HepG2 (cell line): ENCODE results near the gene TENT4B. TPM values are rescaled to one million over a fixed set of nuclear protein-coding genes. Genes with fewer than 3 reads are reported as not detected.

ENCODE experiments used
- ATAC-seq: fragments of 200-7000 bp; cut with Tn5 transposase; 3 replicates; pipeline ENCODE4 v1.9.1; 2020; ENCODE audit warnings: mild to moderate bottlenecking, moderate library complexity
- BruUV-seq: library from RNA; stranded (reverse); fragments of 400-500 nt; replicated peaks from 2 replicates; lab custom pipeline; 2021; lab: Mats Ljungman, UMichigan
- CTCF ChIA-PET: fragments of 300-600 bp; formaldehyde crosslinking; extraction: SDS; loops from one replicate; lab custom pipeline; 2021; ENCODE audit warnings: low total read pairs, inconsistent platforms, low intra/inter-chr PET ratio; lab: Yijun Ruan, JAX
- POLR2A ChIA-PET: fragments of 350-600 bp; sonication (Branson Sonifier 250); formaldehyde crosslinking; loops from one replicate; lab custom pipeline; 2020; ENCODE audit warnings: antibody characterized with exemption, inconsistent platforms; lab: Yijun Ruan, JAX
- DNase-seq: peaks from one replicate; pipeline ENCODE4 v3.0.0-alpha.2; 2015; ENCODE audit warnings: low spot score
- FAIRE-seq: peaks from 3 replicates; lab custom pipeline; 2011; peaks lifted over from hg19 to GRCh38; lab: Jason Lieb, UNC
- H2AFZ ChIP-seq: one replicate; pipeline ENCODE4 v1.6.1; 2011; ENCODE audit warnings: low read length, inconsistent platforms
- H3K27ac ChIP-seq: fragments of 300-600 bp; 3 replicates; pipeline ENCODE4 v1.8.0; 2011; ENCODE audit warnings: mixed run types, mild to moderate bottlenecking, mixed read lengths, low read length, inconsistent platforms; ENCODE audit not compliant: insufficient read depth; ENCODE audit errors: extremely low read length
- H3K27me3 ChIP-seq, 2 experiments: fragments of 200-600 bp in 1 of 2; 2 replicates in 1 of 2; 3 replicates in 1 of 2; pipeline versions ENCODE4 v1.6.0 to v1.8.0; 2011; ENCODE audit warnings: low read length in 2 of 2, mild to moderate bottlenecking in 2 of 2, moderate library complexity in 2 of 2, inconsistent platforms in 1 of 2; ENCODE audit not compliant: insufficient read depth in 2 of 2, control insufficient read depth in 1 of 2
- H3K36me3 ChIP-seq, 2 experiments: fragments of 200-600 bp in 1 of 2; replicated peaks in 1 of 2; 2 replicates in 1 of 2; 3 replicates in 1 of 2; pipeline versions ENCODE4 v1.5.1 to v1.8.0; 2011; ENCODE audit warnings: low read length in 2 of 2, inconsistent platforms in 1 of 2; ENCODE audit not compliant: insufficient read depth in 2 of 2, control insufficient read depth in 1 of 2
- H3K4me1 ChIP-seq: 2 replicates; pipeline ENCODE4 v1.5.1; 2012; ENCODE audit warnings: low read length, inconsistent platforms; ENCODE audit not compliant: insufficient read depth
- H3K4me2 ChIP-seq: 2 replicates; pipeline ENCODE4 v1.6.0; 2011; ENCODE audit warnings: low read depth, low read length, inconsistent platforms
- H3K4me3 ChIP-seq, 3 experiments: fragments of 200-600 bp in 1 of 3; sonication (generic), shearing (Covaris generic) in 1 of 3; replicated peaks in 1 of 3; 2 replicates each; pipeline ENCODE4 v1.5.1; 2011 to 2016; ENCODE audit warnings: low read length in 3 of 3, inconsistent platforms in 2 of 3, low read depth in 2 of 3, mild to moderate bottlenecking in 2 of 3, control low read depth in 1 of 3, mixed read lengths in 1 of 3; ENCODE audit not compliant: insufficient read depth in 1 of 3
- H3K79me2 ChIP-seq: one replicate; pipeline ENCODE4 v1.6.1; 2011; ENCODE audit warnings: low read length, inconsistent platforms; ENCODE audit not compliant: insufficient read depth
- H3K9ac ChIP-seq: 2 replicates; pipeline ENCODE4 v1.6.0; 2011; ENCODE audit warnings: mild to moderate bottlenecking, low read depth, low read length, inconsistent platforms; ENCODE audit not compliant: insufficient read depth
- H3K9me3 ChIP-seq: 2 replicates; pipeline ENCODE4 v1.5.1; 2012; ENCODE audit warnings: mild to moderate bottlenecking, low read length
- H4K20me1 ChIP-seq: 2 replicates; pipeline ENCODE4 v1.6.0; 2011; ENCODE audit warnings: inconsistent platforms, mild to moderate bottlenecking, low read length, moderate library complexity; ENCODE audit not compliant: insufficient read depth
- BRD4 ChIP-seq: sonication (generic); formaldehyde crosslinking; IDR thresholded peaks from 2 replicates; pipeline ENCODE4 v1.4.0; 2020; ENCODE audit warnings: missing genetic modification reagents
- FOXC1 ChIP-seq: sonication (generic); formaldehyde crosslinking; IDR thresholded peaks from 2 replicates; pipeline ENCODE4 v1.8.0; 2022; ENCODE audit warnings: mild to moderate bottlenecking, missing genetic modification reagents, borderline replicate concordance
- KDM4B ChIP-seq: sonication (generic); formaldehyde crosslinking; IDR thresholded peaks from 2 replicates; pipeline ENCODE4 v1.4.0; 2020; ENCODE audit warnings: missing genetic modification reagents
- MNT ChIP-seq: fragments of 450-650 bp; IDR thresholded peaks from 2 replicates; pipeline ENCODE4 v1.6.1; 2016
- REL ChIP-seq: sonication (generic); formaldehyde crosslinking; conservative IDR thresholded peaks from 2 replicates; pipeline ENCODE4 v1.8.0; 2022; ENCODE audit warnings: mild to moderate bottlenecking, missing genetic modification reagents, moderate library complexity
- SKI ChIP-seq: fragments of 450-650 bp; IDR thresholded peaks from one replicate; pipeline ENCODE4 v1.6.1; 2018; ENCODE audit warnings: mild to moderate bottlenecking; ENCODE audit not compliant: partially characterized antibody
- TCF7 ChIP-seq: sonication (generic); IDR thresholded peaks from 2 replicates; pipeline ENCODE4 v1.6.1; 2016; ENCODE audit warnings: antibody characterized with exemption, low read depth
- ZBTB3 ChIP-seq: sonication (generic); formaldehyde crosslinking; IDR thresholded peaks from 2 replicates; pipeline ENCODE4 v1.4.0; 2020; ENCODE audit warnings: low read depth, mild to moderate bottlenecking, moderate library complexity, missing genetic modification reagents, borderline replicate concordance
- ZNF335 ChIP-seq: sonication (generic); formaldehyde crosslinking; IDR thresholded peaks from 2 replicates; pipeline ENCODE4 v1.4.0; 2020; ENCODE audit warnings: missing genetic modification reagents
- ZNF556 ChIP-seq: sonication (generic); formaldehyde crosslinking; IDR thresholded peaks from 2 replicates; pipeline ENCODE4 v1.4.0; 2020; ENCODE audit warnings: mild to moderate bottlenecking, missing genetic modification reagents, borderline replicate concordance
- WGBS: methylation state at CpG from one replicate; pipeline ENCODE4 v1.1.6; 2017; ENCODE audit warnings: low lambda C conversion rate; 5-methylcytosine and 5-hydroxymethylcytosine counted together
- in situ Hi-C: cut with HindIII; loops from 2 replicates; pipeline ENCODE4 v1.10.0; 2017; ENCODE audit warnings: low pct_unique_long_range_greater_than_20kb; ENCODE audit not compliant: extremely low pct_ligation_motif_present
- intact Hi-C: fragments of 100-400 bp; cut with micrococcal nuclease; formaldehyde crosslinking; loops from one replicate; pipeline ENCODE4 v1.10.0; 2022; ENCODE audit not compliant: unreplicated experiment
- polyA plus RNA-seq, 8 experiments: library from polyadenylated mRNA; depleted of rRNA in 3 of 8; stranded (reverse) in 7 of 8; unstranded in 1 of 8; fragments of >200 nt; fragmentation: Illumina TruSeq in 4 of 8; extraction: Trizol in 4 of 8; gene quantifications; 2 replicates each; pipeline versions ENCODE4 v1.2.1 to v1.2.3, GENCODE V29; 2011 to 2016; ENCODE audit warnings: low read depth in 4 of 8, missing spikeins in 1 of 8, mixed read lengths in 1 of 8; ENCODE audit not compliant: insufficient read depth in 1 of 8
- total RNA-seq, 5 experiments: library from RNA; depleted of rRNA; stranded (reverse); fragments of >200 nt; fragmentation: Illumina TruSeq; extraction: Trizol; gene quantifications; 2 replicates each; pipeline ENCODE4 v1.2.3, GENCODE V29; 2016; ENCODE audit warnings: low read depth in 1 of 5
- TF ChIP-seq, protein P1 (sequence below): sonication (generic); formaldehyde crosslinking; IDR thresholded peaks from 2 replicates; pipeline ENCODE4 v1.4.0; 2020; ENCODE audit warnings: missing genetic modification reagents
- TF ChIP-seq, protein P2 (sequence below): sonication (generic); formaldehyde crosslinking; IDR thresholded peaks from 2 replicates; pipeline ENCODE4 v1.5.0; 2020; ENCODE audit warnings: mild to moderate bottlenecking, missing genetic modification reagents, borderline replicate concordance

Gene TENT4B
- total and polyA plus RNA-seq, 2 of the 13 experiments (the other 11 are each of a cell fraction or from before 2014, with no cell fraction given), result 15.0 to 32.8 TPM

- FAIRE-seq (no peak), ATAC-seq (no peak), DNase-seq (no peak)
- H3K4me3 ChIP-seq, result no peak overlapping the region
- H2AFZ ChIP-seq, result no peak overlapping the region
- intact Hi-C loops (no loop called here), in situ Hi-C loops (no loop called here)
- no peak overlapping the region for H3K4me2 ChIP-seq
- no peaks in the 10 kb centered on the region for H3K9me3 ChIP-seq
- no peak overlapping the region for H3K27ac ChIP-seq
- no peaks in the 10 kb centered on the region for H3K27me3 ChIP-seq
- H3K4me1 ChIP-seq, result no peaks in the 10 kb centered on the region
- BruUV-seq, result no TSS peak
- H3K36me3 ChIP-seq, result peaks cover 28 to 61% of the 10 kb centered on the region in 2 experiments
- TF ChIP-seq FOXC1 (CRISPR knock-in tag) (no peak), BRD4 (no peak), ZBTB3 (CRISPR knock-in tag) (no peak), MNT (no peak), TCF7 (no peak), KDM4B (CRISPR knock-in tag) (no peak), ZNF556 (no peak), SKI (no peak), REL (CRISPR knock-in tag) (no peak), ZNF335 (CRISPR knock-in tag) (no peak)
- TF ChIP-seq, protein P1, sequence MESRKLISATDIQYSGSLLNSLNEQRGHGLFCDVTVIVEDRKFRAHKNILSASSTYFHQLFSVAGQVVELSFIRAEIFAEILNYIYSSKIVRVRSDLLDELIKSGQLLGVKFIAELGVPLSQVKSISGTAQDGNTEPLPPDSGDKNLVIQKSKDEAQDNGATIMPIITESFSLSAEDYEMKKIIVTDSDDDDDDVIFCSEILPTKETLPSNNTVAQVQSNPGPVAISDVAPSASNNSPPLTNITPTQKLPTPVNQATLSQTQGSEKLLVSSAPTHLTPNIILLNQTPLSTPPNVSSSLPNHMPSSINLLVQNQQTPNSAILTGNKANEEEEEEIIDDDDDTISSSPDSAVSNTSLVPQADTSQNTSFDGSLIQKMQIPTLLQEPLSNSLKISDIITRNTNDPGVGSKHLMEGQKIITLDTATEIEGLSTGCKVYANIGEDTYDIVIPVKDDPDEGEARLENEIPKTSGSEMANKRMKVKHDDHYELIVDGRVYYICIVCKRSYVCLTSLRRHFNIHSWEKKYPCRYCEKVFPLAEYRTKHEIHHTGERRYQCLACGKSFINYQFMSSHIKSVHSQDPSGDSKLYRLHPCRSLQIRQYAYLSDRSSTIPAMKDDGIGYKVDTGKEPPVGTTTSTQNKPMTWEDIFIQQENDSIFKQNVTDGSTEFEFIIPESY (CRISPR knock-in tag), result no peak
- TF ChIP-seq, protein P2, sequence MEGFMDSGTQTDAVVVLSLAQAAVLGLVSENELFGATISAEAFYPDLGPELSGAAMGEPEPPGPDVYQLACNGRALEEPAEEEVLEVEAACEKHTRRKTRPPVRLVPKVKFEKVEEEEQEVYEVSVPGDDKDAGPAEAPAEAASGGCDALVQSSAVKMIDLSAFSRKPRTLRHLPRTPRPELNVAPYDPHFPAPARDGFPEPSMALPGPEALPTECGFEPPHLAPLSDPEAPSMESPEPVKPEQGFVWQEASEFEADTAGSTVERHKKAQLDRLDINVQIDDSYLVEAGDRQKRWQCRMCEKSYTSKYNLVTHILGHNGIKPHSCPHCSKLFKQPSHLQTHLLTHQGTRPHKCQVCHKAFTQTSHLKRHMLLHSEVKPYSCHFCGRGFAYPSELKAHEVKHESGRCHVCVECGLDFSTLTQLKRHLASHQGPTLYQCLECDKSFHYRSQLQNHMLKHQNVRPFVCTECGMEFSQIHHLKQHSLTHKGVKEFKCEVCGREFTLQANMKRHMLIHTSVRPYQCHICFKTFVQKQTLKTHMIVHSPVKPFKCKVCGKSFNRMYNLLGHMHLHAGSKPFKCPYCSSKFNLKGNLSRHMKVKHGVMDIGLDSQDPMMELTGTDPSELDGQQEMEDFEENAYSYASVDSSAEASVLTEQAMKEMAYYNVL, result no peak
- 84% methylated on average over 8 of the region's 8 CpGs for WGBS
- ChIA-PET CTCF (no interaction called here), POLR2A (no interaction called here)
- H3K9ac ChIP-seq, result no peak overlapping the region
- no peaks in the 10 kb centered on the region for H3K79me2 ChIP-seq
- H4K20me1 ChIP-seq, result no peaks in the 10 kb centered on the region
These were observed 74.6 kb downstream of the TENT4B start for GRCh38 chr16:50227665-50228064.
